Gastrocnemius medialis (tissue), 4 donors: ENCODE measurements around the gene SLC66A2. TPM values are rescaled to one million over a fixed set of nuclear protein-coding genes. Genes with fewer than 3 reads are reported as not detected.

Experiments used
- ATAC-seq, 2 donors: fragments of 150-250 bp; one replicate each; pipeline ENCODE4 v1.9.1; 2016
- DNase-seq, 2 donors: peaks; one replicate each; pipeline ENCODE4 v3.0.0-alpha.2; 2019
- H3K27ac ChIP-seq, 4 donors: fragments of 200-600 bp; sonication (generic); 1 replicate in 1 of 4; 2 replicates in 3 of 4; pipeline ENCODE4 v1.5.1; 2016 to 2018; ENCODE audit warnings: mild to moderate bottlenecking in 2 of 4, moderate library complexity in 1 of 4
- H3K27me3 ChIP-seq, 3 donors: fragments of 200-600 bp; sonication (generic) in 2 of 3; 1 replicate in 1 of 3; 2 replicates in 2 of 3; pipeline versions ENCODE4 v1.5.1 to v1.6.0; 2016 to 2019; ENCODE audit warnings: mild to moderate bottlenecking in 1 of 3, moderate library complexity in 1 of 3
- H3K36me3 ChIP-seq, 2 donors: fragments of 200-600 bp; sonication (generic) in 1 of 2; one replicate each; pipeline ENCODE4 v1.5.1; 2017 to 2018
- H3K4me1 ChIP-seq, 2 donors: fragments of 200-600 bp; sonication (generic) in 1 of 2; one replicate each; pipeline ENCODE4 v1.5.1; 2016 to 2017; ENCODE audit warnings: mild to moderate bottlenecking in 2 of 2
- H3K4me3 ChIP-seq, 4 donors: fragments of 200-600 bp; sonication (generic) in 3 of 4; 1 replicate in 1 of 4; 2 replicates in 3 of 4; pipeline ENCODE4 v1.5.1; 2016 to 2019; ENCODE audit warnings: mild to moderate bottlenecking in 2 of 4
- H3K9me3 ChIP-seq, 3 donors: fragments of 200-600 bp; sonication (generic) in 2 of 3; 1 replicate in 1 of 3; 2 replicates in 2 of 3; pipeline ENCODE4 v1.5.1; 2016 to 2019
- CTCF ChIP-seq, 5 experiments: fragments of 450-650 bp in 3 of 5; fragments of 200-600 bp in 2 of 5; sonication (generic) in 2 of 5; IDR thresholded peaks in 4 of 5; conservative IDR thresholded peaks in 1 of 5; 1 replicate in 4 of 5; 2 replicates in 1 of 5; pipeline ENCODE4 v1.5.1; 2016 to 2019; ENCODE audit warnings: antibody characterized with exemption in 5 of 5, mild to moderate bottlenecking in 3 of 5, moderate library complexity in 3 of 5
- POLR2A ChIP-seq, 2 donors: fragments of 450-650 bp; IDR thresholded peaks; one replicate each; pipeline ENCODE4 v1.6.1; 2017; ENCODE audit warnings: antibody characterized with exemption in 2 of 2, mild to moderate bottlenecking in 2 of 2, moderate library complexity in 2 of 2
- in situ Hi-C, 4 donors: fragments of 200-750 bp; cut with MboI; loops; one replicate each; pipeline versions ENCODE4 v1.15.0 to v1.8.0; 2017; ENCODE audit warnings: low sequenced_read_pairs in 4 of 4
- intact Hi-C: fragments of 100-400 bp; cut with DNase I; formaldehyde crosslinking; loops from one replicate; pipeline ENCODE4 v1.15.1; 2023; ENCODE audit warnings: low total_unique reads
- total RNA-seq, 4 donors: library from RNA; depleted of rRNA; stranded (reverse); fragments of >200 nt; gene quantifications; one replicate each; pipeline versions ENCODE4 v1.1.0 to v1.2.3, GENCODE V29; 2016

SLC66A2 gene
- total RNA-seq, 4 donors from 2014 or later: 43.3 to 121 (median 107) TPM

- peak in 1 of 2 donors; percentile 28 for ATAC-seq
- no peak overlapping the region for H3K4me3 ChIP-seq
- no peaks in the 10 kb centered on the region for H3K27me3 ChIP-seq
- TF ChIP-seq CTCF (IDR thresholded peaks at IDR 0.05 in 4 of 5, conservative IDR thresholded peaks at IDR 0.05 in 1 of 5) (no peak), POLR2A (IDR thresholded peaks at IDR 0.05) (no peak)
- H3K4me1 ChIP-seq: peaks cover 0 to 12% of the 10 kb centered on the region in 2 donors
- peak in 1 of 2 donors; percentile 63 for DNase-seq
- peaks cover 0 to 1% of the 10 kb centered on the region in 2 donors for H3K36me3 ChIP-seq
- H3K27ac ChIP-seq: peak overlapping the region; percentile 25 to 64 (median 48)
- no peaks in the 10 kb centered on the region for H3K9me3 ChIP-seq
- in situ Hi-C loops: no loop called here
- intact Hi-C loops: loop anchor here (10.0 kb wide), 1 partner anchor 550 kb away; no protein-coding TSS in a partner anchor
These were observed 3.3 kb upstream of the SLC66A2 start for GRCh38 chr18:79954791-79955190.

GRCh38 chr18:79953971-79954651 lies 2.7 kb upstream of the SLC66A2 start:
- in situ Hi-C loops: no loop called here
- no peak for ATAC-seq
- intact Hi-C loops: loop anchor here (10.0 kb wide), 1 partner anchor 549 kb away; no protein-coding TSS in a partner anchor
- no peak for DNase-seq
- TF ChIP-seq POLR2A (IDR thresholded peaks at IDR 0.05) (no peak), CTCF (IDR thresholded peaks at IDR 0.05 in 4 of 5, conservative IDR thresholded peaks at IDR 0.05 in 1 of 5) (no peak)
- H3K27me3 ChIP-seq: no peaks in the 10 kb centered on the region
- peaks cover 6 to 18% of the 10 kb centered on the region in 2 donors for H3K4me1 ChIP-seq
- H3K9me3 ChIP-seq: no peaks in the 10 kb centered on the region
- H3K27ac ChIP-seq: peak overlapping the region; percentile 25 to 64 (median 48)
- no peak overlapping the region for H3K4me3 ChIP-seq
- H3K36me3 ChIP-seq: peaks cover 0 to 8% of the 10 kb centered on the region in 2 donors

- in situ Hi-C loops: no loop called here
- H3K4me1 ChIP-seq: peaks cover 16 to 29% of the 10 kb centered on the region in 2 donors
- TF ChIP-seq POLR2A (IDR thresholded peaks at IDR 0.05) (no peak), CTCF (IDR thresholded peaks at IDR 0.05 in 4 of 5, conservative IDR thresholded peaks at IDR 0.05 in 1 of 5) (no peak)
- ATAC-seq: no peak
- H3K27ac ChIP-seq: no peak overlapping the region
- no peaks in the 10 kb centered on the region for H3K9me3 ChIP-seq
- intact Hi-C loops: loop anchor here (10.0 kb wide), 1 partner anchor 548 kb away; no protein-coding TSS in a partner anchor
- no peaks in the 10 kb centered on the region for H3K27me3 ChIP-seq
- peaks cover 0 to 10% of the 10 kb centered on the region in 2 donors for H3K36me3 ChIP-seq
- no peak overlapping the region for H3K4me3 ChIP-seq
- no peak for DNase-seq
These were observed 1.6 kb upstream of the SLC66A2 start for GRCh38 chr18:79952996-79953559.

- H3K36me3 ChIP-seq: peaks cover 0 to 10% of the 10 kb centered on the region in 2 donors
- peak overlapping the region; percentile 75 to 93 (median 86) for H3K4me3 ChIP-seq
- TF ChIP-seq POLR2A (IDR thresholded peaks at IDR 0.05): no peak
- TF ChIP-seq CTCF (IDR thresholded peaks at IDR 0.05 in 4 of 5, conservative IDR thresholded peaks at IDR 0.05 in 1 of 5): no peak
- no peak for DNase-seq
- ATAC-seq: no peak
- no peaks in the 10 kb centered on the region for H3K9me3 ChIP-seq
- in situ Hi-C loops (no loop called here), intact Hi-C loops (loop anchor here (10.0 kb wide), 1 partner anchor 548 kb away; no protein-coding TSS in a partner anchor)
- H3K27ac ChIP-seq: peak overlapping the region in 2 of 4 donors; percentile 69 to 96
- H3K4me1 ChIP-seq: peaks cover 22 to 34% of the 10 kb centered on the region in 2 donors
- H3K27me3 ChIP-seq: no peaks in the 10 kb centered on the region
These were observed 1.1 kb upstream of the SLC66A2 start for GRCh38 chr18:79952456-79952995.
